K562 (cell line): ENCODE data around the gene FKBP2. TPM values are rescaled to one million over a fixed set of nuclear protein-coding genes. Genes with fewer than 3 reads are reported as not detected.

Experiments used
- BRF1 ChIP-seq: IDR thresholded peaks from 3 replicates; pipeline ENCODE4 v1.6.1; 2011; ENCODE audit warnings: borderline replicate concordance, mild to moderate bottlenecking; ENCODE audit not compliant: insufficient read length; ENCODE audit errors: extremely low read depth
- CBX1 ChIP-seq: sonication (generic); IDR thresholded peaks from 2 replicates; pipeline ENCODE4 v1.6.1; 2016; ENCODE audit warnings: antibody characterized with exemption, low read depth, mild to moderate bottlenecking
- DEAF1 ChIP-seq: fragments of 450-650 bp; formaldehyde crosslinking; IDR thresholded peaks from 2 replicates; pipeline ENCODE4 v1.4.0; 2020; ENCODE audit warnings: mild to moderate bottlenecking, moderate library complexity
- ELF4 ChIP-seq: fragments of 450-650 bp; formaldehyde crosslinking; IDR thresholded peaks from 2 replicates; pipeline ENCODE4 v1.4.0; 2022; ENCODE audit warnings: missing genetic modification characterization
- ETV5 ChIP-seq: sonication (generic); formaldehyde crosslinking; IDR thresholded peaks from 2 replicates; pipeline ENCODE4 v1.4.0; 2020; ENCODE audit warnings: low read depth, mild to moderate bottlenecking, missing genetic modification reagents
- MTA1 ChIP-seq: fragments of 450-650 bp; IDR thresholded peaks from 2 replicates; pipeline ENCODE4 v1.6.1; 2017; ENCODE audit warnings: borderline replicate concordance
- PCBP2 ChIP-seq: fragments of 200-400 bp; formaldehyde crosslinking; IDR thresholded peaks from 2 replicates; pipeline ENCODE4 v1.6.1; 2018; ENCODE audit warnings: low read length, low read depth, mild to moderate bottlenecking, moderate library complexity; ENCODE audit not compliant: poor library complexity, severe bottlenecking
- PRMT5 ChIP-seq: sonication (generic); formaldehyde crosslinking; IDR thresholded peaks from 2 replicates; pipeline ENCODE4 v1.5.0; 2020; ENCODE audit warnings: missing genetic modification reagents
- RBM22 ChIP-seq: fragments of 200-400 bp; formaldehyde crosslinking; IDR thresholded peaks from 2 replicates; pipeline ENCODE4 v1.6.1; 2018; ENCODE audit warnings: low read length, low read depth; ENCODE audit not compliant: poor library complexity, severe bottlenecking
- RNF219 ChIP-seq: fragments of 250-450 bp; sonication (Bioruptor Pico); IDR thresholded peaks from 2 replicates; pipeline ENCODE4 v1.5.0; 2022; ENCODE audit warnings: mild to moderate bottlenecking
- U2AF1 ChIP-seq: fragments of 200-400 bp; formaldehyde crosslinking; optimal IDR thresholded peaks from 2 replicates; pipeline ENCODE3; 2017; ENCODE audit warnings: mild to moderate bottlenecking, low read depth, low read length, moderate library complexity
- ZC3H11A ChIP-seq: IDR thresholded peaks from 2 replicates; pipeline ENCODE4 v1.6.1; 2012; ENCODE audit warnings: low read depth, low read length, improper control_type of control experiment
- ZKSCAN3 ChIP-seq: fragments of 250-450 bp; sonication (Bioruptor Pico); IDR thresholded peaks from 2 replicates; pipeline ENCODE4 v1.4.0; 2020
- ZNF24 ChIP-seq: fragments of 450-650 bp; IDR thresholded peaks from 2 replicates; pipeline ENCODE4 v1.6.1; 2016
- ZNF354B ChIP-seq: fragments of 250-450 bp; sonication (Bioruptor Pico); IDR thresholded peaks from 2 replicates; pipeline ENCODE4 v1.4.0; 2020
- polyA plus RNA-seq, 8 experiments: library from polyadenylated mRNA; depleted of rRNA in 4 of 8; stranded (reverse) in 5 of 8; unstranded in 3 of 8; fragments of >200 nt; fragmentation: Nextera tagmentation in 2 of 8; fragmentation: Illumina TruSeq in 1 of 8; extraction: Ambion mirVana in 2 of 8; extraction: Trizol in 1 of 8; gene quantifications; 2 replicates each; pipeline versions ENCODE4 v1.2.1 to v1.2.3, GENCODE V29; 2011 to 2014; ENCODE audit warnings: inconsistent platforms in 1 of 8, missing spikeins in 1 of 8
- total RNA-seq, 7 experiments: library from RNA; depleted of rRNA in 6 of 7; stranded (reverse); fragments of >200 nt in 6 of 7; fragmentation: Illumina TruSeq in 2 of 7; extraction: Trizol in 2 of 7; gene quantifications; 2 replicates each; pipeline versions ENCODE4 v1.2.1 to v1.2.3, GENCODE V29; 2011 to 2021; ENCODE audit warnings: low replicate concordance in 1 of 7
- TF ChIP-seq, protein P1 (sequence below): fragments of 450-650 bp; formaldehyde crosslinking; IDR thresholded peaks from 2 replicates; pipeline ENCODE4 v1.4.0; 2020; ENCODE audit warnings: mild to moderate bottlenecking, moderate library complexity
- TF ChIP-seq, protein P2 (sequence below): fragments of 250-450 bp; sonication (Bioruptor Pico); IDR thresholded peaks from 2 replicates; pipeline ENCODE4 v1.4.0; 2020; ENCODE audit warnings: borderline replicate concordance

The FKBP2 gene
- total and polyA plus RNA-seq, 9 of the 15 experiments (the other 6 are each of a cell fraction or from before 2014, with no cell fraction given) = 3.5 to 151 (median 58.1) TPM

DNA sequence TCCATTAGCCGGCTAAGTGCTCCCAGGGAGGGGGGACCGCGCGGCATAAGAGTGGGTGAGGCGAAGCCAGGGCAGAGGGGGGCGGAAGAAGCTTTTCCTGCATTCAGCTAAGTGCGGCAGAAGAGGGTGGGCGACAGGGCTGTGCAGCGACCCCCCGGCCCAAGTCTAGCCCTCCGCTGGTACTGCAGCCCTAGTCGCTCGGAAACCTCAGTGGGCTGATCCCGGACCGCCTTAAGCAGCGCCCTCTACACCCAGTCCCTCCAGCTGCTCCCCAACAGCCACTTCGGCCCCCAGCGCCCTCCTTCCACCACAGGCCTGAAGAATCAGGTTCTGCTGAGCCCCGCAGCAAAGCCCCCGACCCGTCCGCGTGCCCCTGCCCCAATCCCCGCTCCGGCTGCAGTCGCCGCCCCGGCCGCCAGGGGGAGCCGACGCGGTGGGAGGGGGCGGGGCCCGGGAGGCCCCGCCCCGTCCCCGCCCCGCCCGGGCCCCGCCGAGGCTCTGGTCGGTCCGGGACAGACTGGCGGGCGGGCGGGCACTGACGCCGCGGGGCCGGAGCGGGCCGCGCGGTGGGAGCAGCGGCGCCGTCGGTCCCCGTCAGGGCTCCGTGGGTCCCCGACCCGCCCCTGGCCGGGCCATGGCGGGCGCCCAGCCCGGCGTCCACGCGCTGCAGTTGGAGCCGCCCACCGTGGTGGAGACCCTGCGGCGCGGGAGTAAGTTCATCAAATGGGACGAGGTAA lies 10.3 kb downstream of the FKBP2 start, which contains the start of gene PLCB3 (continued):
- no peak for TF ChIP-seq ZNF354B (CRISPR knock-in tag)
- TF ChIP-seq RBM22 = no peak
- no peak for TF ChIP-seq U2AF1
- TF ChIP-seq PCBP2 = no peak
- TF ChIP-seq, protein P1, sequence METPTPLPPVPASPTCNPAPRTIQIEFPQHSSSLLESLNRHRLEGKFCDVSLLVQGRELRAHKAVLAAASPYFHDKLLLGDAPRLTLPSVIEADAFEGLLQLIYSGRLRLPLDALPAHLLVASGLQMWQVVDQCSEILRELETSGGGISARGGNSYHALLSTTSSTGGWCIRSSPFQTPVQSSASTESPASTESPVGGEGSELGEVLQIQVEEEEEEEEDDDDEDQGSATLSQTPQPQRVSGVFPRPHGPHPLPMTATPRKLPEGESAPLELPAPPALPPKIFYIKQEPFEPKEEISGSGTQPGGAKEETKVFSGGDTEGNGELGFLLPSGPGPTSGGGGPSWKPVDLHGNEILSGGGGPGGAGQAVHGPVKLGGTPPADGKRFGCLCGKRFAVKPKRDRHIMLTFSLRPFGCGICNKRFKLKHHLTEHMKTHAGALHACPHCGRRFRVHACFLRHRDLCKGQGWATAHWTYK = no peak
- no peak for TF ChIP-seq RNF219 (CRISPR knock-in tag)
- no peak for TF ChIP-seq ZKSCAN3 (CRISPR knock-in tag)
- TF ChIP-seq, protein P2, sequence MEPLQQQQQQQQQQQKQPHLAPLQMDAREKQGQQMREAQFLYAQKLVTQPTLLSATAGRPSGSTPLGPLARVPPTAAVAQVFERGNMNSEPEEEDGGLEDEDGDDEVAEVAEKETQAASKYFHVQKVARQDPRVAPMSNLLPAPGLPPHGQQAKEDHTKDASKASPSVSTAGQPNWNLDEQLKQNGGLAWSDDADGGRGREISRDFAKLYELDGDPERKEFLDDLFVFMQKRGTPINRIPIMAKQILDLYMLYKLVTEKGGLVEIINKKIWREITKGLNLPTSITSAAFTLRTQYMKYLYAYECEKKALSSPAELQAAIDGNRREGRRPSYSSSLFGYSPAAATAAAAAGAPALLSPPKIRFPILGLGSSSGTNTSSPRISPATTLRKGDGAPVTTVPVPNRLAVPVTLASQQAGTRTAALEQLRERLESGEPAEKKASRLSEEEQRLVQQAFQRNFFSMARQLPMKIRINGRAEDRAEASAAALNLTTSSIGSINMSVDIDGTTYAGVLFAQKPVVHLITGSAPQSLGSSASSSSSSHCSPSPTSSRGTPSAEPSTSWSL = no peak
- no peak for TF ChIP-seq MTA1
- no peak for TF ChIP-seq DEAF1 (CRISPR knock-in tag)
- TF ChIP-seq ZC3H11A = no peak
- no peak for TF ChIP-seq CBX1
- TF ChIP-seq ETV5 (CRISPR knock-in tag) = peak; percentile 46; the same call in 1 of the 2 replicates
- TF ChIP-seq PRMT5 (CRISPR knock-in tag) = no peak
- TF ChIP-seq BRF1 = no peak
- TF ChIP-seq ZNF24 = no peak
- no peak for TF ChIP-seq ELF4 (CRISPR knock-in tag)
